ENCODE measurements around the gene SMIM9.

The SMIM9 gene

DNA sequence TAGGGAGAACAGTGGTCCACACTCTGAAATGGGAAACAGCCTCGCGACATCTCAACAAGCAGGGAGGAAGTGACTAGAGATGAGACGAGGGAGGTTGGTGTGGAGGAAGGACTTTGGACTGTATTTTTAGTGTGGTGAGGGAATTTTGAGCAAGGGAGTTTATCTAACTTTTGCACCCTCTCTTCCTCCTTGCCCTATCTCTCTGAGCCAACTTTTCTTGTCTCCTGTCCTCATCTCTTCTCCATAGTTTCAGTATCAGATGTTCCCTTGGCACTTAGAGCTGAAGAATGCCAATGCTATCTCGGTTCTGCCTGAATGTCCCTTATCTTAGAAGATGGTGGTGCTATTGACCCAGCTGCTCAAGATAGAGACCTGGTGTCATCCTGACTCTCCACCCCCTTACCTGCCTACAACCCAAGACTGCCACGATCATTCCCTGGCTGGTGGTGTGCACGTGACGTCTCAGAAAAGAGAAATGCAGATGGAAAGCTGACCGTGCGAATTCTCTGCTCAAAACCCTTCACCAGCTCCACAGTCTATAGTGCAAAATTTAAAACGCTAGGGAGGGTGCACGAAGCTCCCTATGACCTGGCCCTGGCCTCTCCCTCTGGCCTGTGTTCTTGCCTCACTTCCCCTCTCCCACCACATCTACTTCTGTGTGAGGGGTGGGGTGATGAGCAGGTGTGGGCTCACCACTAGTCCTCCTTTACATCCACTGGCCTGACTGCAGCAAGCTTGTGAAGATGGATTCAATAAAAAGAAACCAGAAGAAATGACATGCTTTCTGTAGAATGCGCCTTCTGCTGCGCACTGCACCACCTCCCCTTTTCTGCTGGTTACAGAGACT lies 50.1 kb downstream of the SMIM9 start:
- FAIRE-seq (no peak), DNase-seq (ENCODE audit: low spot score) (no peak)

DNA sequence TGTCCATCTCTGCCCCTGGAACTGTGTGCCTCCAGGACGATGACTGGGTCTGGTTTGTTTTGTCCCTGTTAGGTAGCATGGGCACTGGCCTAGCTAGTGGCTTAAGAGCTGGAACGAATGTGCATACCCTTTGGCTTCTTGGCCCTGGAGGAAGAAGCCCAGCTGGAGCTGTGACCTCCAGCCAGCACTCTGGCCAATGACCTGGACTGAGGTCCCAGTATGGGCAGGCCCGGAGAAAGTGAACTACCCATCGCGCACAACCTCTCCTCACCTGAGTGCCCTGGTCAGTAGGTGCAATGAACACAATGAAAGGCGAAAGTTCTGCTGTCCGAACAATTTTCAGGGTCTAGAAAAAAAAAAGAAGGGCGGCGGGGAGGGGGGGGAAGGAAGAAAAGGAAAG lies 53.5 kb downstream of the SMIM9 start:
- no peak for FAIRE-seq
- DNase-seq (ENCODE audit: low spot score), result no peak

DNA sequence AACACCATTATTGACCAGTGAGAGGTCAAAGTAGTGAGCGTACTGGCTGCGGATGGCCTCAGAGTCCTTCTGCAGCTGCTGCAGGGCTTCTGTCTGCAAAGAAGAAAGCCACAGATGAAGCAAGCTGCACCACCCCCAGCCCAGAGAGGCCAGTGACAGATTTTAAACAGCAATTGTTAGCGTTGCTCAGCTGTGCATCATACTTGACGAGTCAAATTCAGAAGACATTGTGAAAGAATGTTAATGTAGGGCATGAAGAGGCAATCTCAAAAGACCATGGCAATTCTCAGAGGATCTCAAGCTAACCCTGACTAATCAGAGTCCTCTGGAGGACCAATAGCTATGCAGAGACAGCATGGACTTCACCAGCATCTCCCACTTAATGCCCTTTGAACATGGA lies 55.2 kb downstream of the SMIM9 start:
- FAIRE-seq, result no peak
- DNase-seq (ENCODE audit: low spot score), result no peak

DNA sequence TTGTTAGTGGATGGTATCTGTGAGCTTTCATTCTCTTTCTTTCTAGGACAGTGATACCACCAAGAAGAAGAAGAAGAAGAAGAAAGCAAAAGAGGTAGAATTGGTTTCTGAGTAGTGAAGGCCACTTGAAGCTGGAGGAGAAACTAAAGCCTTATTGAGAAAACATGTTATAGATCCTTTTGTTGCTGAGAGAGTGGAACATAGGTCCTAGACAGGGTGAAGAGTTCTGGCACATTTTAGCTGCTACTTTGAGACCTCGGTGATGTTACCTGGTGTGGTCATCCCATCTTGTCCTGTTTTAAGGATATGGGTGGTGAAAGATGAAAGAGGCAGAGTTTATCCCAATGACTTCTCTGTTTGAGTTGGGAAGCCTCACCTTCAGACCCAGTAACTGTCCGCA lies 57.7 kb downstream of the SMIM9 start:
- no peak for DNase-seq (ENCODE audit: low spot score)
- no peak for FAIRE-seq

DNA sequence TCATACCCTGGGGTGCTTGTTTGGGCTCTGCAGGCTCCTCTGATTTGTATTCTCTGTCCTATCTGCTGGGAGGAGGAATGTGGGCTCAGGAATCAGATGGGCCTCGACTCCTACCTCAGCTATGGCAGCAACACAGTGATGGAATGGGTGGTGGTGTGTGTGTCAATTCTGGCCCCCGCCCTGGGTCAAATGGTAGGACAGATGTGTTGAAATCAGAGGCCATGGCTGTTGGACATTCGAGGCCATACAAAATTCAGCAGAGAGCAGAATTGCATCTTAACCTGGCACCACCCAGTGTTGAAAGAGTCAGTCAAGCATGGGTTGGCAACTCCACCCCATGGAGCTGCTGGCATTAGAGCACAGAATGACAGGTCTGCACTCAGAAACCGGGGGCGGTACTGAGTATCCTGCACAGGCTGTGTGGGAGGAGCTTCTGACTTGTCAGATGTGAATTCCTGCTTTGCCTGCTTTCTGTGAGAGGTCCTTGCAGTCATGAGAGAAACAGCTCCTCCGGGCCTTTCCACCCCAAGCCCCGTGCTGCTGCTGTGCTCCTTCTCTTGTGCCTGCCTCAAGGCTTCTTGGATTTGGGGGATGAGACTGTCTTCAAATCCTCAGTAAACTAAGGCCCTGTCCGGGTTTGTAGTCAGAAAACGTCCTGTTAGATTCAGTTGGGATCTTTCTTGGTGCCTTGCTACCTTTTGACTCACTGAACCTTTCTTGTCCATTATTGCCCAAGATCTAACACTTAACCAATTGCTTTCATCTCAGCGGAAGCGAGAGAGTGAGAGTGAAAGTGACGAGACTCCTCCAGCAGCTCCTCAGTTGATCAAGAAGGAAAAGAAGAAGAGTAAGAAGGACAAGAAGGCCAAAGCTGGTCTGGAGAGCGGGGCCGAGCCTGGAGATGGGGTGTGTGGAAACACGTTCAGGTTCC lies 58.8 kb downstream of the SMIM9 start:
- no peak for DNase-seq (ENCODE audit: low spot score)
- FAIRE-seq, result no peak

DNA sequence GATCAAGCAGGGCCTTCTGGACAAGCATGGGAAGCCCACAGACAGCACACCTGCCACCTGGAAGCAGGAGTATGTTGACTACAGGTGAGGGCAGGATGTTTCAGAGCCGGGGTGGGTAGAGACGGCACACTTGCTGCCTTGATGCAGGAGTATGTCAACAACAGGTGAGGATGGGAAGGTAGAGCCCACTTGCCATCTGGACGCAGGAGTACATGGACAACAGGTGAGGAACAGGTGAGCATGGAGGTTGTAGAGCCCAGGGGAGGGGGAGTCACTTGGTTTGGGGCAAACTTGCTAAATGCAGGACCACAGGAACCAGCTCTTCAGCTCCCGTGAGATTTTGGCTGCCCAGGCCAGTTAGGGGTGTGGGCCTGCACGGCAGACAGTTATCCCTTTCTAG lies 59.8 kb downstream of the SMIM9 start:
- FAIRE-seq (no peak), DNase-seq (ENCODE audit: low spot score) (no peak)
